WTC11 (cell line): ENCODE measurements around the gene ZFR2. TPM values are rescaled to one million over a fixed set of nuclear protein-coding genes. Genes with fewer than 3 reads are reported as not detected.
"Not testable (repeated sequence)": the region's sequence is repeated elsewhere in the genome, so short reads cannot be mapped to it uniquely, and the experiment has no call there.

ENCODE experiments used
- ATAC-seq: fragments of 200-7000 bp; cut with Tn5 transposase; 2 replicates; pipeline ENCODE4 v1.10.0; 2021; ENCODE audit warnings: mild to moderate bottlenecking, moderate library complexity
- CTCF ChIA-PET: fragments of 300-600 bp; sonication (Branson Sonifier 250); formaldehyde crosslinking; loops from one replicate; lab custom pipeline; 2021; ENCODE audit warnings: antibody characterized with exemption; lab: Charles Lee
- POLR2A ChIA-PET: fragments of 350-600 bp; sonication (Branson Sonifier 250); formaldehyde crosslinking; loops from one replicate; lab custom pipeline; 2021; ENCODE audit warnings: antibody characterized with exemption; lab: Charles Lee
- DNase-seq: peaks from one replicate; pipeline ENCODE4 v3.0.0; 2021; ENCODE audit warnings: low spot score
- H3K27ac Mint-ChIP-seq: 2 replicates; pipeline ENCODE4 v1.8.0; 2021; ENCODE audit warnings: mixed read lengths
- H3K27me3 Mint-ChIP-seq: 2 replicates; pipeline ENCODE4 v1.8.0; 2021; ENCODE audit warnings: low read depth, mild to moderate bottlenecking, moderate library complexity, mixed read lengths
- H3K36me3 Mint-ChIP-seq: 2 replicates; pipeline ENCODE4 v1.8.0; 2021; ENCODE audit warnings: mixed read lengths
- H3K4me1 Mint-ChIP-seq: 2 replicates; pipeline ENCODE4 v1.8.0; 2022; ENCODE audit warnings: mixed read lengths
- H3K4me3 Mint-ChIP-seq: 2 replicates; pipeline ENCODE4 v1.8.0; 2021; ENCODE audit warnings: mild to moderate bottlenecking, moderate library complexity, mixed read lengths
- H3K9me3 Mint-ChIP-seq: 2 replicates; pipeline ENCODE4 v1.8.0; 2021; ENCODE audit warnings: mixed read lengths
- FOXP1 ChIP-seq: sonication (generic); formaldehyde crosslinking; IDR thresholded peaks from 2 replicates; pipeline ENCODE4 v1.8.0; 2022; ENCODE audit warnings: missing genetic modification reagents, mild to moderate bottlenecking, moderate library complexity, borderline replicate concordance
- GTF2I ChIP-seq: fragments of 250-450 bp; sonication (Bioruptor Pico); conservative IDR thresholded peaks from 2 replicates; pipeline ENCODE4 v1.4.0; 2021; ENCODE audit warnings: mild to moderate bottlenecking
- MYBL2 ChIP-seq: sonication (generic); formaldehyde crosslinking; IDR thresholded peaks from 2 replicates; pipeline ENCODE4 v1.8.1; 2023; ENCODE audit warnings: mild to moderate bottlenecking, moderate library complexity, missing genetic modification reagents
- NFE2L1 ChIP-seq: sonication (generic); formaldehyde crosslinking; IDR thresholded peaks from 2 replicates; pipeline ENCODE4 v1.8.1; 2023; ENCODE audit warnings: missing genetic modification reagents
- NFYB ChIP-seq: sonication (generic); formaldehyde crosslinking; conservative IDR thresholded peaks from 2 replicates; pipeline ENCODE4 v1.8.0; 2022; ENCODE audit warnings: low read depth, missing genetic modification reagents
- TCF7 ChIP-seq: sonication (generic); formaldehyde crosslinking; IDR thresholded peaks from 2 replicates; pipeline ENCODE4 v1.8.0; 2022; ENCODE audit warnings: mild to moderate bottlenecking, low read depth, missing genetic modification reagents, moderate library complexity
- TEAD1 ChIP-seq: sonication (generic); formaldehyde crosslinking; IDR thresholded peaks from 2 replicates; pipeline ENCODE4 v1.8.0; 2022; ENCODE audit warnings: mild to moderate bottlenecking, missing genetic modification reagents
- ZNF121 ChIP-seq: sonication (generic); formaldehyde crosslinking; IDR thresholded peaks from 2 replicates; pipeline ENCODE4 v1.8.0; 2023; ENCODE audit warnings: missing genetic modification reagents
- total RNA-seq: library from RNA; stranded (reverse); gene quantifications from 3 replicates; pipeline ENCODE4 v1.2.3, GENCODE V29; 2021
- TF ChIP-seq, protein P1 (sequence below): fragments of 200-600 bp; IDR thresholded peaks from 2 replicates; pipeline ENCODE4 v1.8.0; 2022; ENCODE audit warnings: antibody characterized with exemption
- TF ChIP-seq, protein P2 (sequence below): sonication (generic); formaldehyde crosslinking; IDR thresholded peaks from 2 replicates; pipeline ENCODE4 v1.8.0; 2022; ENCODE audit warnings: missing genetic modification reagents
- TF ChIP-seq, protein P3 (sequence below): sonication (generic); formaldehyde crosslinking; IDR thresholded peaks from 2 replicates; pipeline ENCODE4 v1.8.1; 2023; ENCODE audit warnings: mild to moderate bottlenecking, missing genetic modification reagents, moderate library complexity

The ZFR2 gene
- total RNA-seq, 1 experiment from 2014 or later = 17.5 TPM

GRCh38 chr19:3761382-3762129 is 107.3 kb downstream of the ZFR2 start, which contains the start of gene APBA3 (continued):
- TF ChIP-seq, protein P1, sequence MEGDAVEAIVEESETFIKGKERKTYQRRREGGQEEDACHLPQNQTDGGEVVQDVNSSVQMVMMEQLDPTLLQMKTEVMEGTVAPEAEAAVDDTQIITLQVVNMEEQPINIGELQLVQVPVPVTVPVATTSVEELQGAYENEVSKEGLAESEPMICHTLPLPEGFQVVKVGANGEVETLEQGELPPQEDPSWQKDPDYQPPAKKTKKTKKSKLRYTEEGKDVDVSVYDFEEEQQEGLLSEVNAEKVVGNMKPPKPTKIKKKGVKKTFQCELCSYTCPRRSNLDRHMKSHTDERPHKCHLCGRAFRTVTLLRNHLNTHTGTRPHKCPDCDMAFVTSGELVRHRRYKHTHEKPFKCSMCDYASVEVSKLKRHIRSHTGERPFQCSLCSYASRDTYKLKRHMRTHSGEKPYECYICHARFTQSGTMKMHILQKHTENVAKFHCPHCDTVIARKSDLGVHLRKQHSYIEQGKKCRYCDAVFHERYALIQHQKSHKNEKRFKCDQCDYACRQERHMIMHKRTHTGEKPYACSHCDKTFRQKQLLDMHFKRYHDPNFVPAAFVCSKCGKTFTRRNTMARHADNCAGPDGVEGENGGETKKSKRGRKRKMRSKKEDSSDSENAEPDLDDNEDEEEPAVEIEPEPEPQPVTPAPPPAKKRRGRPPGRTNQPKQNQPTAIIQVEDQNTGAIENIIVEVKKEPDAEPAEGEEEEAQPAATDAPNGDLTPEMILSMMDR = peak; percentile 61
- TF ChIP-seq FOXP1 (CRISPR knock-in tag) (peak; percentile 90; the same call in 1 of the 2 replicates), GTF2I (CRISPR knock-in tag) (0 out of 2 replicates have a peak, but pooled peaks have one; percentile 32), MYBL2 (CRISPR knock-in tag) (no peak)
- TF ChIP-seq, protein P2, sequence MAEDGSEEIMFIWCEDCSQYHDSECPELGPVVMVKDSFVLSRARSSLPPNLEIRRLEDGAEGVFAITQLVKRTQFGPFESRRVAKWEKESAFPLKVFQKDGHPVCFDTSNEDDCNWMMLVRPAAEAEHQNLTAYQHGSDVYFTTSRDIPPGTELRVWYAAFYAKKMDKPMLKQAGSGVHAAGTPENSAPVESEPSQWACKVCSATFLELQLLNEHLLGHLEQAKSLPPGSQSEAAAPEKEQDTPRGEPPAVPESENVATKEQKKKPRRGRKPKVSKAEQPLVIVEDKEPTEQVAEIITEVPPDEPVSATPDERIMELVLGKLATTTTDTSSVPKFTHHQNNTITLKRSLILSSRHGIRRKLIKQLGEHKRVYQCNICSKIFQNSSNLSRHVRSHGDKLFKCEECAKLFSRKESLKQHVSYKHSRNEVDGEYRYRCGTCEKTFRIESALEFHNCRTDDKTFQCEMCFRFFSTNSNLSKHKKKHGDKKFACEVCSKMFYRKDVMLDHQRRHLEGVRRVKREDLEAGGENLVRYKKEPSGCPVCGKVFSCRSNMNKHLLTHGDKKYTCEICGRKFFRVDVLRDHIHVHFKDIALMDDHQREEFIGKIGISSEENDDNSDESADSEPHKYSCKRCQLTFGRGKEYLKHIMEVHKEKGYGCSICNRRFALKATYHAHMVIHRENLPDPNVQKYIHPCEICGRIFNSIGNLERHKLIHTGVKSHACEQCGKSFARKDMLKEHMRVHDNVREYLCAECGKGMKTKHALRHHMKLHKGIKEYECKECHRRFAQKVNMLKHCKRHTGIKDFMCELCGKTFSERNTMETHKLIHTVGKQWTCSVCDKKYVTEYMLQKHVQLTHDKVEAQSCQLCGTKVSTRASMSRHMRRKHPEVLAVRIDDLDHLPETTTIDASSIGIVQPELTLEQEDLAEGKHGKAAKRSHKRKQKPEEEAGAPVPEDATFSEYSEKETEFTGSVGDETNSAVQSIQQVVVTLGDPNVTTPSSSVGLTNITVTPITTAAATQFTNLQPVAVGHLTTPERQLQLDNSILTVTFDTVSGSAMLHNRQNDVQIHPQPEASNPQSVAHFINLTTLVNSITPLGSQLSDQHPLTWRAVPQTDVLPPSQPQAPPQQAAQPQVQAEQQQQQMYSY (CRISPR knock-in tag) = no peak

GRCh38 chr19:3760871-3761361 is 107.9 kb downstream of the ZFR2 start:
- DNase-seq = no peak
- peak overlapping the region; percentile 93 for H3K27ac Mint-ChIP-seq
- H3K4me3 Mint-ChIP-seq = peak overlapping the region; percentile 97
- H3K4me1 Mint-ChIP-seq = peaks cover 8% of the 10 kb centered on the region
- CTCF ChIA-PET = interaction anchor here (0.6 to 3.1 kb wide), 10 partner anchors 14 to 379 kb away, joined by 3 to 24 read pairs (median 3); no protein-coding TSS in a partner anchor
- peaks cover 3% of the 10 kb centered on the region; the same call in 1 of the 2 replicates for H3K27me3 Mint-ChIP-seq
- peak; percentile 84; the same call in 1 of the 2 replicates for TF ChIP-seq GTF2I (CRISPR knock-in tag)
- TF ChIP-seq, protein P3, sequence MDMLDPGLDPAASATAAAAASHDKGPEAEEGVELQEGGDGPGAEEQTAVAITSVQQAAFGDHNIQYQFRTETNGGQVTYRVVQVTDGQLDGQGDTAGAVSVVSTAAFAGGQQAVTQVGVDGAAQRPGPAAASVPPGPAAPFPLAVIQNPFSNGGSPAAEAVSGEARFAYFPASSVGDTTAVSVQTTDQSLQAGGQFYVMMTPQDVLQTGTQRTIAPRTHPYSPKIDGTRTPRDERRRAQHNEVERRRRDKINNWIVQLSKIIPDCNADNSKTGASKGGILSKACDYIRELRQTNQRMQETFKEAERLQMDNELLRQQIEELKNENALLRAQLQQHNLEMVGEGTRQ (CRISPR knock-in tag) = no peak
- POLR2A ChIA-PET = interaction anchor here (1.6 kb wide), 1 partner anchor 102 kb away, joined by 5 read pairs; no protein-coding TSS in a partner anchor
- no peak for ATAC-seq
- no peaks in the 10 kb centered on the region for H3K9me3 Mint-ChIP-seq
- no peaks in the 10 kb centered on the region for H3K36me3 Mint-ChIP-seq

- no peaks in the 10 kb centered on the region for H3K9me3 Mint-ChIP-seq
- no peak overlapping the region for H3K27ac Mint-ChIP-seq
- no peak for DNase-seq
- H3K4me1 Mint-ChIP-seq = peaks cover 8% of the 10 kb centered on the region
- TF ChIP-seq NFYB (CRISPR knock-in tag) = no peak
- TF ChIP-seq TEAD1 (CRISPR knock-in tag) = no peak
- TF ChIP-seq TCF7 (CRISPR knock-in tag) = no peak
- no peak for TF ChIP-seq NFE2L1 (CRISPR knock-in tag)
- TF ChIP-seq, all 79 proteins: peak for 0
- ATAC-seq = no peak
- Mint-ChIP-seq H3K4me3 (peak overlapping the region; percentile 97; the same call in 1 of the 2 replicates), H3K36me3 (peaks cover 4% of the 10 kb centered on the region), H3K27me3 (peaks cover 3% of the 10 kb centered on the region; the same call in 1 of the 2 replicates)
- POLR2A ChIA-PET = interaction anchor here (0.6 kb wide), 1 partner anchor 122 kb away, joined by 3 read pairs; no protein-coding TSS in a partner anchor
- CTCF ChIA-PET = interaction anchor here (0.6 kb wide), 1 partner anchor 188 kb away, joined by 3 read pairs; no protein-coding TSS in a partner anchor
Observed at GRCh38 chr19:3759482-3760254, 109.2 kb downstream of the ZFR2 start.

DNA sequence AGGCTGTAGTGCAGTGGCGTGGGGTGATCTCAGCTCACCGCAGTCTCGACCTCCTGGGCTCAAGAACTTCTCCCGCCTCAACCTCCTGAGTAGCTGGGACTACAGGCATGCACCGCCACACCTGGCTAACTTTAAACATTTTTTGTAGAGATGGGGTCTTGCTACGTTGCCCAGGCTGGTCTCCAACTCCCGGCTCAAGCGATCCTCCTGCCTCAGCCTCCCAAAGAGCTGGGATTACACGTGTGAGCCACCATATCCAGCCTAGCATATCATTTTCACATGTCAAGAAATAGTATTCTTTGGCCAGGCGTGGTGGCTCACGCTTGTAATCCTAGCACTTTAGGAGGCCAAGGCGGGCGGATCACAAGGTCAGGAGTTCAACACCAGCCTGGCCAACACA is 110.5 kb downstream of the ZFR2 start:
- H3K4me1 Mint-ChIP-seq, H3K27ac Mint-ChIP-seq, CTCF ChIA-PET, DNase-seq, H3K4me3 Mint-ChIP-seq, ATAC-seq, POLR2A ChIA-PET, H3K9me3 Mint-ChIP-seq, H3K36me3 Mint-ChIP-seq, H3K27me3 Mint-ChIP-seq: not testable (repeated sequence)
- TF ChIP-seq ZNF121 (CRISPR knock-in tag) = peak; percentile 89

DNA sequence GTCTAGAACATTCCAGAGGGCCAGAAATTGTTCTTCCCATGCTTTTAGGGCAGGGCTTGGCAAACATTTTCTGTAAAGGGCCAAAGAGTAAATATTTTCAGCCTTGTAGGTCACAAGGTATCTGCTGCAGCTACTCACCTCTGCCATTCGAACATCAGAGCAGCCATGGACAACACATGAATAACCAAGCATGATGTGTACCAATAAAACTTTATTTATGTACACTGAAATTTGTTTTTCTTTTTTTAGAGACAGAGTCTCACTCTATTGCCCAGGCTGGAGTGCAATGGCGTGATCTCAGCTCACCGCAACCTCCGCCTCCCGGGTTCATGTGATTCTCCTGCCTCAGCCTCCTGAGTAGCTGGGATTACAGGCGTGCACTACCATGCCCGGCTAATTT is 111.1 kb downstream of the ZFR2 start:
- H3K27ac Mint-ChIP-seq, H3K4me1 Mint-ChIP-seq, H3K4me3 Mint-ChIP-seq, DNase-seq, ATAC-seq, H3K27me3 Mint-ChIP-seq, H3K9me3 Mint-ChIP-seq, H3K36me3 Mint-ChIP-seq, CTCF ChIA-PET, POLR2A ChIA-PET: not testable (repeated sequence)
